ENCODE measurements around the gene CELA2B.

- TF ChIP-seq CTCF (IDR thresholded peaks at IDR 0.05), result no peak
- TF ChIP-seq POLR2A (IDR thresholded peaks at IDR 0.05), result no peak
Measured at GRCh38 chr1:15507278-15507677, 31.4 kb downstream of the CELA2B start.
